ENCODE measurements around the gene NOTUM. TPM values are rescaled to one million over a fixed set of nuclear protein-coding genes. Genes with fewer than 3 reads are reported as not detected.

The NOTUM gene
- total RNA-seq, 4 donors from 2014 or later = not detected

- ATAC-seq (ENCODE audit: low FRiP score) = no peak
- DNase-seq (ENCODE audit: low spot score) = no peak
- no peak for TF ChIP-seq CTCF (IDR thresholded peaks at IDR 0.05)
These were observed 28.5 kb downstream of the NOTUM start for GRCh38 chr17:81932333-81932983.

DNA sequence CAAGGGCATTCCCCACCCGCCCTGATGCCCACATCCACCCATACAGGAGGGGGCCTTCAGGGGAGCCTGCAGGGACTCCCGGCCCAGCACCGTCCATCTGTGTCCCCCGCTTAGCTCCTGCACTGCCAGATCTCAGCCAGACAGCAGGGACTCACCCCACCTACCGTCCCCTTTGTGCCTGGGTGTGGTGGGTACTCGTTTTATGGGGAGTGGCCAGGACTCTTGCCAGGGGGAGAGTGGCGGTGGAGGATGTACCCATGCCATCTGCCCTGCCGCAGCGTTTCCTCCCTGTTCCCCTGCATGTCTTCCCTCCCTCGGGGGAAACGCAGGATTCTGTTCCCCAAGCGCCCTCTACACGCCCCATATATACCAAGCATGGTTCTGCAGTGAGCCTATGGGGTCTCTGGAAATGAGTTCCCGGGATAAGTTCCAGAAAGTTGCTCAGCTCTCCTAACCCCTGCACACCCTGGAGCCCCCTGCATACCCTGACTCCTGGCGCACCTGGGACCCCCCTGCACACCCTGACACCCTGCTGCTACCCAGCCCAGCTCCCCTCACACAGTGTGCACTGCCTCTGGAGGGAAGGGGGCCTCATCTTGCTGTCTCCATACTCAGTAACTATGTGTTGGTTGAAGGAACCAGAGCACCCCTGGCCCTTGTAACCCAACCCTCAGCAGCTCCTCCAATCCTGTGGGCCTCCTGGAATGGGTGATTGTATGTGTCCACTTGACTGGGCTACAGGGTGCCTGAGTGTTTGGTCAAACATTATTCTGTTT is 29.2 kb downstream of the NOTUM start:
- TF ChIP-seq CTCF (IDR thresholded peaks at IDR 0.05) = no peak
- no peak for DNase-seq (ENCODE audit: low spot score)
- ATAC-seq (ENCODE audit: low FRiP score) = no peak

DNA sequence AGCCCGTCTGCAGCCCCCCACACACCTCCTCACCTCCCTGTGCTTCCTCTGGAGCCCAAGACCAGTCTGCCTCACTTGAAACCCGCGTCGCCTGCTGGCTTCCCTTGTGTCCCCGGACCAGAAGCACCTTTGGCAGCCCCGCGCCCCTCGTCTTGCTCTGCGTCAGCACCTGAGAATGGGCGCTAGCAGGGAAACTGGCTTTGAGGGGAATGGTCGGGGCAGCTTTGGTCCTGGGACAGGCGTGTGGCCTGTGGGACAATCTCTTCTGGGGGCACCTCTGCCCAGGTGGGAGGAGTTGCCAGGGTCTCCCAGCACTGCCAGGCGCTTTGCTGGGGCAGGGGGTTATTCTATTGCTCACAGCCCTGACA is 29.8 kb downstream of the NOTUM start:
- no peak for TF ChIP-seq CTCF (IDR thresholded peaks at IDR 0.05)
- no peak for DNase-seq (ENCODE audit: low spot score)
- no peak for ATAC-seq (ENCODE audit: low FRiP score)

GRCh38 chr17:81930142-81931125 is 30.6 kb downstream of the NOTUM start:
- ATAC-seq (ENCODE audit: low FRiP score) (no peak), DNase-seq (ENCODE audit: low spot score) (no peak)
- no peak for TF ChIP-seq CTCF (IDR thresholded peaks at IDR 0.05)

- no peak for DNase-seq (ENCODE audit: low spot score)
- ATAC-seq (ENCODE audit: low FRiP score) = no peak
- TF ChIP-seq CTCF (IDR thresholded peaks at IDR 0.05) = no peak
These were observed 31.5 kb downstream of the NOTUM start for GRCh38 chr17:81929253-81930141.
